Suprapubic skin (tissue), 4 donors: Measurements from ENCODE around the gene IFI6. TPM values are rescaled to one million over a fixed set of nuclear protein-coding genes. Genes with fewer than 3 reads are reported as not detected.

ENCODE experiments used
- DNase-seq, 2 donors: peaks; one replicate each; pipeline ENCODE4 v3.0.0-alpha.2; 2019; ENCODE audit warnings: low spot score in 2 of 2
- H3K27ac ChIP-seq: fragments of 200-600 bp; sonication (generic); one replicate; pipeline ENCODE4 v1.5.1; 2019
- H3K27me3 ChIP-seq: fragments of 200-600 bp; sonication (generic); one replicate; pipeline ENCODE4 v1.5.1; 2019
- H3K36me3 ChIP-seq: fragments of 200-600 bp; sonication (generic); one replicate; pipeline ENCODE4 v1.5.1; 2019
- H3K4me1 ChIP-seq: fragments of 200-600 bp; sonication (generic); one replicate; pipeline ENCODE4 v1.5.1; 2019
- H3K4me3 ChIP-seq: fragments of 200-600 bp; sonication (generic); one replicate; pipeline ENCODE4 v1.5.1; 2019; ENCODE audit warnings: mild to moderate bottlenecking
- H3K9me3 ChIP-seq: fragments of 200-600 bp; sonication (generic); one replicate; pipeline ENCODE4 v1.5.1; 2019
- EP300 ChIP-seq: sonication (generic); formaldehyde crosslinking; IDR thresholded peaks from one replicate; pipeline ENCODE4 v1.6.1; 2017; ENCODE audit warnings: antibody characterized with exemption
- POLR2A ChIP-seq, 2 donors: fragments of 450-650 bp; IDR thresholded peaks; one replicate each; pipeline ENCODE4 v1.6.1; 2017; ENCODE audit warnings: antibody characterized with exemption in 2 of 2, mild to moderate bottlenecking in 2 of 2, moderate library complexity in 2 of 2
- POLR2AphosphoS5 ChIP-seq, 3 donors: sonication (generic); formaldehyde crosslinking; IDR thresholded peaks; one replicate each; pipeline ENCODE4 v1.6.1; 2017; ENCODE audit warnings: antibody characterized with exemption in 3 of 3
- WGBS: methylation state at CpG from one replicate; pipeline ENCODE4 v1.1.5; 2018; 5-methylcytosine and 5-hydroxymethylcytosine counted together
- total RNA-seq, 4 donors: library from RNA; depleted of rRNA; stranded (reverse); fragments of >200 nt; gene quantifications; one replicate each; pipeline ENCODE4 v1.1.0, GENCODE V29; 2016
- TF ChIP-seq, protein P1 (sequence below), 2 donors: fragments of 200-600 bp in 1 of 2; fragments of 450-650 bp in 1 of 2; sonication (generic) in 1 of 2; IDR thresholded peaks; one replicate each; pipeline ENCODE4 v1.5.1; 2016 to 2019; ENCODE audit warnings: antibody characterized with exemption in 2 of 2, mild to moderate bottlenecking in 1 of 2, moderate library complexity in 1 of 2

Gene IFI6
- total RNA-seq, 4 donors from 2014 or later: 6.3 to 31.4 (median 8.2) TPM

DNA sequence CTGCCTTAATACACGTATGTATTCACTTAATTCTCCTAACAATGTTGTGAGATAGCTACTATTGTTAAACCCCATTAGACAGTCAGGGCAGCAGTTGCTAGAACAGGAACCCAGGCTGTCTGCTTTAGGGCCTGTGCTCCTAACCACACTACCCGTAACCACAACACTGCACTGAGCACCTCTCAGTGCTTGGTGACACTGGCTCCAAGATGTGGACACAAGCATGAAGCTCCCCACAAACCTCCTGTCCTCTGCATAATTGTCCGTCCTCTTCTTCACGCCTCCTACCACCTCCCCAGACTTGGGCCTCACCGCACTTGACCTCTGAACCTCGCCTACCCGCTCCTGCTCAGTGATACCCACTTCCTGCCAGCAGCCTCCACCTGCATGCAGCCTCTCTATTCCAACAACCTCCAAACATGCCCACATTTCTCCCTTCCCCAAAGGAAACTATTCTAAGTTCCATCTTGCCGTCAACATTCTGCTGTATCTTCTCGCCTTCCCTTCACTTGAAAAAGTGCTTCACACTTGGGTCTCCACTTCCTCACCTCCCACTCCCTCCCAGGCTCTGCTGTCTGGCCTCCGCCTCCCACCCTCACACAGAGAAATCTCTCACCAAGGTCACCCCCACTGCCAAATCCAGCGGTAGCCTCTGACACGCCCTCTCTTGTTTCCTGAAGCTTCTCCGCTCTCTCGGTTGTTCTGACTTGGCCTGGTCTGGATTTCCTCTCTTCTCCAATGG, 53.5 kb downstream of the IFI6 start:
- no peak for TF ChIP-seq EP300
- TF ChIP-seq, protein P1, sequence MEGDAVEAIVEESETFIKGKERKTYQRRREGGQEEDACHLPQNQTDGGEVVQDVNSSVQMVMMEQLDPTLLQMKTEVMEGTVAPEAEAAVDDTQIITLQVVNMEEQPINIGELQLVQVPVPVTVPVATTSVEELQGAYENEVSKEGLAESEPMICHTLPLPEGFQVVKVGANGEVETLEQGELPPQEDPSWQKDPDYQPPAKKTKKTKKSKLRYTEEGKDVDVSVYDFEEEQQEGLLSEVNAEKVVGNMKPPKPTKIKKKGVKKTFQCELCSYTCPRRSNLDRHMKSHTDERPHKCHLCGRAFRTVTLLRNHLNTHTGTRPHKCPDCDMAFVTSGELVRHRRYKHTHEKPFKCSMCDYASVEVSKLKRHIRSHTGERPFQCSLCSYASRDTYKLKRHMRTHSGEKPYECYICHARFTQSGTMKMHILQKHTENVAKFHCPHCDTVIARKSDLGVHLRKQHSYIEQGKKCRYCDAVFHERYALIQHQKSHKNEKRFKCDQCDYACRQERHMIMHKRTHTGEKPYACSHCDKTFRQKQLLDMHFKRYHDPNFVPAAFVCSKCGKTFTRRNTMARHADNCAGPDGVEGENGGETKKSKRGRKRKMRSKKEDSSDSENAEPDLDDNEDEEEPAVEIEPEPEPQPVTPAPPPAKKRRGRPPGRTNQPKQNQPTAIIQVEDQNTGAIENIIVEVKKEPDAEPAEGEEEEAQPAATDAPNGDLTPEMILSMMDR (IDR thresholded peaks at IDR 0.05): no peak
- TF ChIP-seq POLR2A (IDR thresholded peaks at IDR 0.05): no peak
- no peak for TF ChIP-seq POLR2AphosphoS5 (IDR thresholded peaks at IDR 0.05)
- H3K36me3 ChIP-seq: no peaks in the 10 kb centered on the region
- no peaks in the 10 kb centered on the region for H3K27me3 ChIP-seq
- H3K4me3 ChIP-seq: no peak overlapping the region
- H3K4me1 ChIP-seq: peaks cover 5% of the 10 kb centered on the region
- no peak overlapping the region for H3K27ac ChIP-seq
- no peaks in the 10 kb centered on the region for H3K9me3 ChIP-seq
- no peak for DNase-seq
- 83% methylated on average over 14 of the region's 14 CpGs for WGBS

DNA sequence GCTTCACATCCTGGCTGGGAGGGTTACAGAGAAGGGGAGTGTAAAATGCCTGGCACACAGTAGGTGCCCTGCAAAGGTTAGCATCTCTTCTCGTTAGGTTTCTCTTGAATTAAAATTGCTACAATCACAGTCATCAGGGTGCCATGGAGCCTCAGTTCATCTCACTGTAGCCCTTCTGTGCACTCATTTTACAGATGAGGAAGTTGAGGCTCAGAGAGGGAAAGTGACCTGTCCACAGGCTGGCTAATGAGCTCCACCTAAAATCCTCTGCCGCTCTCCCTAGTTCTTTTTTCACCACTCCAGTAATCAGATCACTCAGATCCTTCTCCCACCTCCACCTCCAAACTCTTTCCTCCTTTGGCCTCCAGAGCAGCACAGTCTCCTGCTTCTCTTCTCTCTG, 54.6 kb downstream of the IFI6 start:
- TF ChIP-seq EP300: no peak
- no peak for TF ChIP-seq POLR2AphosphoS5 (IDR thresholded peaks at IDR 0.05)
- no peak for TF ChIP-seq POLR2A (IDR thresholded peaks at IDR 0.05)
- TF ChIP-seq, protein P1 (IDR thresholded peaks at IDR 0.05): no peak
- Histone ChIP-seq H3K9me3 (no peaks in the 10 kb centered on the region), H3K27ac (no peak overlapping the region), H3K4me3 (no peak overlapping the region), H3K4me1 (peaks cover 5% of the 10 kb centered on the region), H3K36me3 (no peaks in the 10 kb centered on the region), H3K27me3 (no peaks in the 10 kb centered on the region)
- WGBS: 91% methylated on average over 2 of the region's 2 CpGs
- DNase-seq: no peak

DNA sequence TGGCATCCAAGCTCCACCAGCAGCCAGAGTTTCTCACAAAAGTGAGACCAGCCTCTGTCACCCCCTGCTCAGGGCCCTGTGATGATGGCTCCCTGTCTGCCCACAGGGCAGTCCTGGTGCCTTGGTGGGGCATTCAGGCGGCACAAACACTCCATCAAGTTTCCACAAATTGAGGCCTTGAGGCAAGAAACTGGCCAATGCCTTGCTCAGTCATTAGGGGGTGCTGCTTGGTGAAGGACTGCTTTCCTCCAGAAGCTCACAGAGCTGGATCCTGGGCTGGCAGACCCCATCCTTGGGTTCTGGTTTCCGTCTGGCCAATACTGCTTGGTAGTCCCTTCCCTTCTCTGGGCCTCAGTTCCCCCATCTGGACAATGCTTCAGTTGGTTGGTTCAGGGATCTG, 55.6 kb downstream of the IFI6 start:
- no peaks in the 10 kb centered on the region for H3K27me3 ChIP-seq
- H3K9me3 ChIP-seq: no peaks in the 10 kb centered on the region
- no peaks in the 10 kb centered on the region for H3K36me3 ChIP-seq
- 100% methylated on average over 2 of the region's 2 CpGs for WGBS
- DNase-seq: no peak
- H3K4me3 ChIP-seq: no peak overlapping the region
- peaks cover 2% of the 10 kb centered on the region for H3K4me1 ChIP-seq
- TF ChIP-seq, protein P1 (IDR thresholded peaks at IDR 0.05): no peak
- TF ChIP-seq EP300: no peak
- no peak for TF ChIP-seq POLR2A (IDR thresholded peaks at IDR 0.05)
- no peak for TF ChIP-seq POLR2AphosphoS5 (IDR thresholded peaks at IDR 0.05)
- H3K27ac ChIP-seq: no peak overlapping the region

Other genes starting within 250 kb of the IFI6 start
- 10 to 100 TPM; 69.0 to 96.0 (median 90.4) TPM for gene WASF2, start 182.0 kb downstream of the IFI6 start, total RNA-seq
- gene AHDC1, start 68.0 kb downstream of the IFI6 start, total RNA-seq: 100 to 1,000 TPM in 1 of 4 donors, 10 to 100 TPM in 3; 46.7 to 103 (median 60.1) TPM
- gene FGR, start 37.0 kb downstream of the IFI6 start, total RNA-seq: 1 to 10 TPM; 3.0 to 9.2 (median 5.9) TPM
- gene FAM76A, start 53.8 kb upstream of the IFI6 start, total RNA-seq: 10 to 100 TPM; 17.6 to 28.8 (median 20.8) TPM
- gene STX12, start 101.0 kb upstream of the IFI6 start, total RNA-seq: 10 to 100 TPM; 54.8 to 81.5 (median 72.4) TPM
- 10 to 100 TPM; 32.5 to 43.5 (median 35.2) TPM for gene PPP1R8, start 158.6 kb upstream of the IFI6 start, total RNA-seq
- gene THEMIS2, start 200.4 kb upstream of the IFI6 start, total RNA-seq: 10 to 100 TPM in 1 of 4 donors, 1 to 10 TPM in 3; 5.6 to 12.0 (median 7.9) TPM
- gene RPA2, start 242.4 kb upstream of the IFI6 start, total RNA-seq: 10 to 100 TPM; 18.9 to 42.1 (median 22.2) TPM